Testis (tissue), 2 donors: ENCODE measurements around the gene MT1M.

Source experiments
- POLR2A ChIP-seq: fragments of 450-650 bp; IDR thresholded peaks from one replicate; pipeline ENCODE4 v1.6.1; 2017; ENCODE audit warnings: antibody characterized with exemption, mild to moderate bottlenecking, moderate library complexity
- TF ChIP-seq, protein P1 (sequence below), 3 experiments: fragments of 450-650 bp in 2 of 3; fragments of 200-600 bp in 1 of 3; sonication (generic) in 1 of 3; IDR thresholded peaks; one replicate each; pipeline ENCODE4 v1.5.1; 2016 to 2019; ENCODE audit warnings: antibody characterized with exemption in 3 of 3, mild to moderate bottlenecking in 2 of 3, moderate library complexity in 1 of 3

DNA sequence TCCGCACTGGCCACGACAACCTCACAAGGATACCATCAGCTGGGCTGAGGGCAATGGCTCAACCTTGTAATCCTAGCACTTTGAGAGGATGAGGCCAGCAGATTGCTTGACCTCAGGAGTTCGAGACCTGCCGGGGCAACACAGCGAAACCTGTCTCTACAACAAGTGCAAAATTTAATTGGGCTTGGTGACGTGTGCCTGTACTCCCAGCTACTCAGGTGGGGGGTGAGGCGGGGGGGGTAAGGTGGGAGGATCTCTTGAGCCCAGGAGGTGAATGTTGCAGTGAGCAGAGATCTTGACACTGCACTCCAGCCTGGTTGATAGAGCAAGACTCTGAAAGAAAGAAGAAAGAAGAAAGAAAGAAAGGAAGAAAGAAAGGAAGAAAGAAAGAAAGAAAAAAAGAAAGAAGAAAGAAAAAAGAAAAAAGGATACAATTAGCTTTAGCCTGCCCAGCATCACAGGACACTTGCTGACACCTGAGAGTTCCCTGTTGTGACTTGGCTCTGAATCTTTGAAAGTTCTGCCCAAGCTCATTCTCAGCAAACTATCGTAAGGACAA lies 12.0 kb upstream of the MT1M start:
- TF ChIP-seq, protein P1, sequence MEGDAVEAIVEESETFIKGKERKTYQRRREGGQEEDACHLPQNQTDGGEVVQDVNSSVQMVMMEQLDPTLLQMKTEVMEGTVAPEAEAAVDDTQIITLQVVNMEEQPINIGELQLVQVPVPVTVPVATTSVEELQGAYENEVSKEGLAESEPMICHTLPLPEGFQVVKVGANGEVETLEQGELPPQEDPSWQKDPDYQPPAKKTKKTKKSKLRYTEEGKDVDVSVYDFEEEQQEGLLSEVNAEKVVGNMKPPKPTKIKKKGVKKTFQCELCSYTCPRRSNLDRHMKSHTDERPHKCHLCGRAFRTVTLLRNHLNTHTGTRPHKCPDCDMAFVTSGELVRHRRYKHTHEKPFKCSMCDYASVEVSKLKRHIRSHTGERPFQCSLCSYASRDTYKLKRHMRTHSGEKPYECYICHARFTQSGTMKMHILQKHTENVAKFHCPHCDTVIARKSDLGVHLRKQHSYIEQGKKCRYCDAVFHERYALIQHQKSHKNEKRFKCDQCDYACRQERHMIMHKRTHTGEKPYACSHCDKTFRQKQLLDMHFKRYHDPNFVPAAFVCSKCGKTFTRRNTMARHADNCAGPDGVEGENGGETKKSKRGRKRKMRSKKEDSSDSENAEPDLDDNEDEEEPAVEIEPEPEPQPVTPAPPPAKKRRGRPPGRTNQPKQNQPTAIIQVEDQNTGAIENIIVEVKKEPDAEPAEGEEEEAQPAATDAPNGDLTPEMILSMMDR (IDR thresholded peaks at IDR 0.05) = no peak
- TF ChIP-seq POLR2A = no peak
